Cardiac fibroblast (primary cell): ENCODE measurements around the gene TRIM9.
A peak's percentile ranks its signal among the peaks of the same experiment; 100 is the strongest.
"Not testable (repeated sequence)": the region's sequence is repeated elsewhere in the genome, so short reads cannot be mapped to it uniquely, and the experiment has no call there.

Experiments used
- DNase-seq, 2 donors: peaks; one replicate each; pipeline versions ENCODE4 v3.0.0 to v3.0.0-alpha.2; 2010; ENCODE audit warnings: low read depth in 2 of 2
- H3K4me3 ChIP-seq, 2 donors: replicated peaks in 1 of 2; 1 replicate in 1 of 2; 2 replicates in 1 of 2; pipeline ENCODE4 v1.5.1; 2011; ENCODE audit warnings: low read depth in 2 of 2, low read length in 2 of 2, mild to moderate bottlenecking in 2 of 2, moderate library complexity in 1 of 2
- CTCF ChIP-seq: IDR thresholded peaks from one replicate; pipeline ENCODE4 v1.5.1; 2011; ENCODE audit warnings: low read depth, mild to moderate bottlenecking, low read length, inconsistent platforms

The TRIM9 gene

GRCh38 chr14:50964683-50965390 is 130.1 kb downstream of the TRIM9 start:
- no peak for TF ChIP-seq CTCF
- no peak overlapping the region for H3K4me3 ChIP-seq
- peak; percentile 97 for DNase-seq

- DNase-seq = no peak
- no peak for TF ChIP-seq CTCF
- no peak overlapping the region for H3K4me3 ChIP-seq
These were observed 131.0 kb downstream of the TRIM9 start for GRCh38 chr14:50963919-50964318.

GRCh38 chr14:50961605-50962221 is 133.2 kb downstream of the TRIM9 start:
- H3K4me3 ChIP-seq = no peak overlapping the region
- DNase-seq = peak; percentile 86 to 92
- TF ChIP-seq CTCF = no peak

- no peak for TF ChIP-seq CTCF
- DNase-seq = peak; percentile 68 to 76
- no peak overlapping the region for H3K4me3 ChIP-seq
These were observed 137.6 kb downstream of the TRIM9 start for GRCh38 chr14:50957296-50957695.

GRCh38 chr14:50956421-50956820 is 138.5 kb downstream of the TRIM9 start:
- DNase-seq, H3K4me3 ChIP-seq: not testable (repeated sequence)

GRCh38 chr14:50955373-50956043 is 139.4 kb downstream of the TRIM9 start:
- DNase-seq = peak; percentile 87 to 97
- peak; percentile 66 for TF ChIP-seq CTCF
- no peak overlapping the region for H3K4me3 ChIP-seq

- peak; percentile 74 for TF ChIP-seq CTCF
- DNase-seq = peak; percentile 79 to 86
- H3K4me3 ChIP-seq = no peak overlapping the region
These were observed 140.0 kb downstream of the TRIM9 start for GRCh38 chr14:50954811-50955372.
